ENCODE measurements around the gene STK32B. TPM values are rescaled to one million over a fixed set of nuclear protein-coding genes. Genes with fewer than 3 reads are reported as not detected.

The STK32B gene
- total RNA-seq, 4 donors from 2014 or later, result 3.0 to 33.8 (median 4.3) TPM

- DNase-seq, result no peak
- H3K36me3 ChIP-seq, result no peaks in the 10 kb centered on the region
- H3K27ac ChIP-seq, result no peak overlapping the region
- no peaks in the 10 kb centered on the region for H3K4me1 ChIP-seq
- H3K27me3 ChIP-seq, result no peaks in the 10 kb centered on the region
- intact Hi-C loops (cut with DNase I; ENCODE audit: low total_unique reads), result no loop called here
- H3K9me3 ChIP-seq, result peaks cover 0 to 3% of the 10 kb centered on the region in 2 donors
- H3K4me3 ChIP-seq, result no peak overlapping the region
- TF ChIP-seq, protein P1, sequence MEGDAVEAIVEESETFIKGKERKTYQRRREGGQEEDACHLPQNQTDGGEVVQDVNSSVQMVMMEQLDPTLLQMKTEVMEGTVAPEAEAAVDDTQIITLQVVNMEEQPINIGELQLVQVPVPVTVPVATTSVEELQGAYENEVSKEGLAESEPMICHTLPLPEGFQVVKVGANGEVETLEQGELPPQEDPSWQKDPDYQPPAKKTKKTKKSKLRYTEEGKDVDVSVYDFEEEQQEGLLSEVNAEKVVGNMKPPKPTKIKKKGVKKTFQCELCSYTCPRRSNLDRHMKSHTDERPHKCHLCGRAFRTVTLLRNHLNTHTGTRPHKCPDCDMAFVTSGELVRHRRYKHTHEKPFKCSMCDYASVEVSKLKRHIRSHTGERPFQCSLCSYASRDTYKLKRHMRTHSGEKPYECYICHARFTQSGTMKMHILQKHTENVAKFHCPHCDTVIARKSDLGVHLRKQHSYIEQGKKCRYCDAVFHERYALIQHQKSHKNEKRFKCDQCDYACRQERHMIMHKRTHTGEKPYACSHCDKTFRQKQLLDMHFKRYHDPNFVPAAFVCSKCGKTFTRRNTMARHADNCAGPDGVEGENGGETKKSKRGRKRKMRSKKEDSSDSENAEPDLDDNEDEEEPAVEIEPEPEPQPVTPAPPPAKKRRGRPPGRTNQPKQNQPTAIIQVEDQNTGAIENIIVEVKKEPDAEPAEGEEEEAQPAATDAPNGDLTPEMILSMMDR (IDR thresholded peaks at IDR 0.05), result no peak
- TF ChIP-seq POLR2A (IDR thresholded peaks at IDR 0.05), result no peak
Measured at GRCh38 chr4:5220028-5220427, 168.7 kb downstream of the STK32B start.

- TF ChIP-seq, protein P1 (IDR thresholded peaks at IDR 0.05), result no peak
- TF ChIP-seq POLR2A (IDR thresholded peaks at IDR 0.05), result no peak
Measured at GRCh38 chr4:5222047-5222446, 170.8 kb downstream of the STK32B start.

DNA sequence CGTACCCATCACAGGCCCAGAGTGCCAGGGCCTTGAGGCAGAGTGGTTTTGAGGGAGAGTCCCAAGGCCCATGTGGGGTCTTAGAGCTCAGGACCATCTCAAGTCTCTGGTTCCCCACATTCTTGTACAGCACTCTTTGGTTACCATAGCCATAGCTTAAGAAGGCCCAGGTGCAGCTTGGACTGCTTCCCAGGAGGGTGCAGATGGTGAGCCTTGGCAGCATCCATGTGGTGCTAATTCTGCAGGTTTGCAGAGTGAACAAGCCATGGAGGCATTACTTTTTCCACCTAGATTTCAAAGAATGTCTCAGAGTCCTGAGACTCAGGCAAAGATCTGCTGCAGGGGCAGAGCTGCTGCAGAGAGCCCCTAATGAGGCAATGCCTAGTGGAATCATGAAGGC, 171.7 kb downstream of the STK32B start:
- DNase-seq, result no peak
- no peak overlapping the region for H3K4me3 ChIP-seq
- peaks cover 0 to 3% of the 10 kb centered on the region in 2 donors for H3K9me3 ChIP-seq
- no peaks in the 10 kb centered on the region for H3K36me3 ChIP-seq
- no peak overlapping the region for H3K27ac ChIP-seq
- intact Hi-C loops (cut with DNase I; ENCODE audit: low total_unique reads), result no loop called here
- TF ChIP-seq, protein P1 (IDR thresholded peaks at IDR 0.05), result no peak
- TF ChIP-seq POLR2A (IDR thresholded peaks at IDR 0.05), result no peak
- H3K27me3 ChIP-seq, result no peaks in the 10 kb centered on the region
- no peaks in the 10 kb centered on the region for H3K4me1 ChIP-seq

More at GRCh38 chr4:5222047-5222446, 170.8 kb downstream of the STK32B start:
- Histone ChIP-seq H3K36me3 (no peaks in the 10 kb centered on the region), H3K9me3 (peaks cover 0 to 3% of the 10 kb centered on the region in 2 donors), H3K4me1 (no peaks in the 10 kb centered on the region), H3K27me3 (no peaks in the 10 kb centered on the region), H3K4me3 (no peak overlapping the region), H3K27ac (no peak overlapping the region)
- intact Hi-C loops (cut with DNase I; ENCODE audit: low total_unique reads), result no loop called here
- DNase-seq, result no peak

- Histone ChIP-seq H3K36me3 (no peaks in the 10 kb centered on the region), H3K27ac (no peak overlapping the region), H3K4me3 (no peak overlapping the region), H3K27me3 (no peaks in the 10 kb centered on the region), H3K4me1 (no peaks in the 10 kb centered on the region), H3K9me3 (peaks cover 0 to 3% of the 10 kb centered on the region in 2 donors)
- TF ChIP-seq POLR2A (IDR thresholded peaks at IDR 0.05), result no peak
- TF ChIP-seq, protein P1 (IDR thresholded peaks at IDR 0.05), result no peak
- intact Hi-C loops (cut with DNase I; ENCODE audit: low total_unique reads), result no loop called here
- no peak for DNase-seq
Measured at GRCh38 chr4:5224340-5224739, 173.1 kb downstream of the STK32B start.

DNA sequence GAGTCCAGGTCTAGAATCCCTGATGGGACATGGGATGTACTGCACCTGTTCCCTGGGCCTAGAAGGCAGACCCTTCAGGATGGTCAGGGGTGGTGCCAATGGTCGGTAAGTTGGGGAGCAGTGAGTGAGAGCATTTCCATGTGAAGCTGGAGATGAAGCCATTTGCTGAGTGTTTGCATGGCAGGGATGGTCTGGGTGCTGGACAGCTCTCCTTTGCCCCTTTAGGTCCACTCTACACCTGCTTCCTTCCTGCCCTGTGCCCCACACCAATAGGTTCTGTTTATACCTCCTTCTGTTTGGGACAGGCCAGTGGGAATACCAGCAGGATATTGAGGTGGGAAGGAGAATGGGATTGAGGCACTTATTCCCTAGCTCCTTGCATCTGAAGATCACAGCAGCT, 181.3 kb downstream of the STK32B start:
- no peak for DNase-seq
- Histone ChIP-seq H3K4me3 (no peak overlapping the region), H3K36me3 (no peaks in the 10 kb centered on the region), H3K4me1 (no peaks in the 10 kb centered on the region), H3K9me3 (no peaks in the 10 kb centered on the region), H3K27me3 (no peaks in the 10 kb centered on the region), H3K27ac (no peak overlapping the region)
- intact Hi-C loops (cut with DNase I; ENCODE audit: low total_unique reads), result no loop called here
- TF ChIP-seq, protein P1 (IDR thresholded peaks at IDR 0.05), result no peak
- TF ChIP-seq POLR2A (IDR thresholded peaks at IDR 0.05), result no peak
